GM10847 (cell line): ENCODE results near the gene ADAMTSL3.

Experiments
- POLR2A ChIP-seq: IDR thresholded peaks from 2 replicates; pipeline ENCODE4 v1.6.1; 2011; ENCODE audit not compliant: insufficient read length; ENCODE audit errors: extremely low read depth

The ADAMTSL3 gene

DNA sequence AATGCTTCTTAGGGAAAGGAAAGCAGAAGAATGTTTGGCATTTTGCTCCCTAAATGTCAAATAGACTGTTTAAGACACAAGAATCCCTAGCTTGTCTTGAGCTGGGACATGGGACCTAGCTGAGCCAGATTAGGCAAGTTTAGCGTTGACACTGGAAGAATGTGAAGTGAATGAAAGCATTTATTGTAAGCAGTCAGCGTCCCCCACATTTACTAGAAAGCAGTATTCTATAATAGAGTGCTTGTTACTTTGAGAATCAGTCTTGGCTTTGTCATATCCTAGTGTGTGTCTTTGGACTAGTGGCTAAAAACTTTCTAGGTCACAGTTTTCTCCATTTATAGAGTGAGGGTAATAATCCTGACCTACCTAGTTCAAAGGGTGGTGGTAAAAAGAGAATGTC lies 161.6 kb downstream of the ADAMTSL3 start:
- no peak for TF ChIP-seq POLR2A

DNA sequence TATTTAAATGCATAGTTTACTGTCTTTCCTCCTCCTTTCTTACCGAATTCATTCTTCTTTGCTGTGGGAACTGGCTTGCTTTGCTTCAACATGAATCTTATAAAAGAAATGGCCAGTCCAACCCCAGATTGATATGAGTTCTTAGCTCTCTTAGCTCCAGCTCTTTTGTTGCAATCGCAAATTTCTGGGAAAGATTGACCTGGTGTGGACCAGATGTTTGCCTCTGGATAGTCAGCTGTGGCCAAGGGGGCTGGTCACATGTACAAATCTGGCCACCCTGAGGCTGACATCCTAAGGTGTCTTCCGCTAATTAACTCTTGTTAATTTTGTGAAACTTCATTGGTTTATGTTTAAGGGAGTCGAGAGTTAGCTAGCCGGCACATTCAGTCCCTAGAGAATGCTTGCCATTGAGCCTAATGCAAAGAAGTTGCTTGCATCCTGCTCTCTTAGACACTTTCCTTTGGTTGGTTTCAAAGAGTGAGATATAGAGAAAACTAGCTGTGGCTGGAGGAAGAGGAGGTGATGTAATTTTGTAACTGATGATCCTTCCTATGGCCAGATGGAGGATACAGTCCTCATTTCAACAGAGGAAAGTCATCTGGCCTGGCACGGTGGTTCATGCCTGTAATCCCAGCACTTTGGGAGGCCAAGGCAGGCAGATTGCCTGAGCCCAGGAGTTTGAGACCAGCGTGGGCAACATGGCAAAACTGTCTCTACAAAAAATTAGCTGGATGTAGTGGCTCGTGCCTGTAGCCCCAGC lies 162.4 kb downstream of the ADAMTSL3 start:
- TF ChIP-seq POLR2A: no peak

- TF ChIP-seq POLR2A: no peak
Observed at GRCh38 chr15:83818591-83818990, 164.7 kb downstream of the ADAMTSL3 start.

- no peak for TF ChIP-seq POLR2A
Observed at GRCh38 chr15:83830381-83830780, 176.5 kb downstream of the ADAMTSL3 start.

- no peak for TF ChIP-seq POLR2A
Observed at GRCh38 chr15:83833569-83833968, 179.6 kb downstream of the ADAMTSL3 start.

DNA sequence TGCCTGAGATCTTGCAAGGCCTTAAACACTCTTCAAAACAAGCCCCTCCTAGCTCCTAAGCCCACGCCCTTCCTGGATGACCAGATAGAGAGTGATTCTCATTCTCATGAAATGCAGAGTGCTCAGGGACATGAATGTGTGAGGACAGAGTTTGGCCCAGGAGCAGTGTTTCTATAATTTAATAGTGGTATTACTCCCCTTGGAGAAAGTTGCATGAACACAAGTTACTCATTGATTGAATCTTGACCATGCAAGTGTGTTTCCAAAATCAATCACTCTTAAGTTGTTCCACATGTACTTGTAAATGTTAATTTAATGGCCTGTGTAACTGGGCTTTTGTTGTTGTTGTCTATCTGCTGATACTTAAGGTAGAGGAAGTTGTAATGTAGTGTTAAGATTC lies 181.6 kb downstream of the ADAMTSL3 start:
- TF ChIP-seq POLR2A: no peak

GRCh38 chr15:83837945-83838571 lies 184.1 kb downstream of the ADAMTSL3 start:
- no peak for TF ChIP-seq POLR2A

DNA sequence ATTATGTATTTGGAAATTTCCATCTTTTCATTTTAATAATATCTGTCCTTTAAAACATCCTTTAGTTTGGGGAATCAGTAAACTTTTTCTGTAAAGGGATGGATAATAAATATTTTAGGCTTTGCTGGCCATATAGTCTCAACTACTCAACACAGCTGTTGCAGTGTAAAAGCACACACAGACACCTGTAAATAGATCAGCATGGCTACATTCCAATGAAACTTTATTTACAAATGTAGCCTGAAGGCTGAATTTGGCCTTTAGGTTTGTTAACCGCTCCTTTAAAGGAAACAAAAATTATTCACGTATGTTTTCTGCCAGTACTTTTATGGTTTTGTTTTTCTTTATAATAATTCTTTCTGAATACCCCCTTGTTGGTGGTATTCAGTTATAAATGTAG lies 184.8 kb downstream of the ADAMTSL3 start:
- TF ChIP-seq POLR2A: no peak

GRCh38 chr15:83842281-83842680 lies 188.4 kb downstream of the ADAMTSL3 start:
- no peak for TF ChIP-seq POLR2A

- TF ChIP-seq POLR2A: no peak
Observed at GRCh38 chr15:83843471-83843871, 189.5 kb downstream of the ADAMTSL3 start.

DNA sequence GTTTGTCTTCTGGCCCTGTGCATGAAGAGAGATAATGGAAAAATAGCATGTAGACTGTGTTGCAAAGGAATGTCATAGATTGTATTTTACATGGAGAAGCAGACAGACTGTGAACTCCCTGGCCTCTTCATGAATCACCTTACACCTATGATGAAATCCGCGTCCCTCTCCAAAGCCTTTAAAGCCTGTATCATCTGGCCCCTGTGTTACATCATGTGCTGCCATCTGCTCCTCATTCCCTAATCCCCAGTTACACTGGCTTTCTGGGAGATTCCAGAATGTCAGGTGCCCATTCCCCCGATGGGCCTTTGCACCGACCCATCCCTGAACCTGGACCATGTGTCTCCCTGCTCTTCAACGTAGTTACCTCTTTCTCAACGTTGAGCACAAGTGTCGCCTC lies 190.8 kb downstream of the ADAMTSL3 start:
- no peak for TF ChIP-seq POLR2A

DNA sequence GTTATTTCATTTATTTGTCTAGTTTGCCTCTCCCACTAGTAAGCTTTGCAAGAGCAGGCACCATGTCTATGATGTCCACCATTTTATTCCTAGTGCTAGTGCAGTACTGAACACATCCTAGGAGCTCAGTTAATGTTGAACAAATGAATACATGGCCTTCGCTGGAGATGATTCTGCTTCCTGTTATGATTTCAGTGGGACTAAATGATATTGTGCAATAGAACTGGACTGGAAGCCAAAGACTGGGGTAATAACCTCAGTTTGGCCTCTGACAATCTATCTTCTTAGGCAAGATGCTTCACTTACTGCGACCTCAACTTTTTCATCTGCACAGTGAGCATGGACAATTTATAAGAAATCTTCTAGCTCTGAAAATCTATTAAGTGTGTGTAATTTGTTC lies 191.3 kb downstream of the ADAMTSL3 start:
- TF ChIP-seq POLR2A: no peak

GRCh38 chr15:83846847-83847246 lies 192.9 kb downstream of the ADAMTSL3 start:
- TF ChIP-seq POLR2A: no peak

DNA sequence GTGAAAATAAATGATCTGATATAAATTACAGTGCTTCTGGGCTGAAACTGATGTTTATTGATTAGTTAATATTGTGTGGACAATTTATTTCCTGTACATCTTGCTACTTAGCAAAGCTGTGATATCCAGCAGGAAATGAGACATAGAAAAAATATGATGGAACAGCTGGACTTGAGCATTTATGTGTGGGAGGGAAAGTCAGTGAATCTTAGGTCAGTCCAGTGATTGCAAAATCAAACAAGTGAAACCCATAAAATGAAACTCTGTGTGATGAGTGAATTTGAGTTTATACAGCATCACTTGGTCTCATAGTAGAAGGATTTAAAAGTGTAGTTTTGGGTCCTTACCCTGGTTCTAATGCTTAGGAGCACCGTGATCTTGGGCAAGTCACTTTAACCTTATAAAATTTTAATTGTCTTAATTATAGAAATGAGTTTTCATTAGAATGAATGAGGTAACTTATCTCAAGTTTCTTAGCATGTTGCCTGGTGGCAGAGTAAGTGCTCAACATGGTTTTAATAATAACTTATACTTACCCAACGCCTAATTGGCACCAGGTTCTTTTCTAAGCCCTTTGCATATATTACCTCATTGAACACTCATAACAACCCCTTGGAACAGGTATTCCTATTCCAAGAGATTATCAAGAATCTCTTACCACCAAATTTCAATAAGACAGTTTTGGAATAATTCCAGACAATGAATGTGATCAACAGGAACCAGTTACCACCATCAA lies 194.6 kb downstream of the ADAMTSL3 start:
- TF ChIP-seq POLR2A: no peak

DNA sequence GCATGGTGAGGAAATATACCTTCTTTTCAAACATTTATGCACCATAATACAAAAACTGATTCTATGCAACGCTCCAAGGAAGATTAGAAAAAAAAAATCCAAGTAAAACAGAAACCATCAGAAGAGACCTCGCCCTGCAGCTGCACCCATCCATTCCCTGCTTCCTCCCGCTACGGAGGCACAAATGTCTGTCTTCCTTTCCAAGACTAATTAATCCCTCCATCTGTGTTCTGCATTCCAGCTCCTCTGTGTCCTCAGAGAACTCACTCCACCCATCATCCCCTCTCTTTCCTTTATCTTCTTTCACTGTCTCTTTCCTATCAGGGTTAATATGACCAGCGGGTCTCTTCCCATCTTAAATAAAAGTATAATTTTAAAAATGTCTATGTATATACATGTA lies 196.1 kb downstream of the ADAMTSL3 start:
- TF ChIP-seq POLR2A: no peak
